ENCODE data around the gene MSI2.

DNA sequence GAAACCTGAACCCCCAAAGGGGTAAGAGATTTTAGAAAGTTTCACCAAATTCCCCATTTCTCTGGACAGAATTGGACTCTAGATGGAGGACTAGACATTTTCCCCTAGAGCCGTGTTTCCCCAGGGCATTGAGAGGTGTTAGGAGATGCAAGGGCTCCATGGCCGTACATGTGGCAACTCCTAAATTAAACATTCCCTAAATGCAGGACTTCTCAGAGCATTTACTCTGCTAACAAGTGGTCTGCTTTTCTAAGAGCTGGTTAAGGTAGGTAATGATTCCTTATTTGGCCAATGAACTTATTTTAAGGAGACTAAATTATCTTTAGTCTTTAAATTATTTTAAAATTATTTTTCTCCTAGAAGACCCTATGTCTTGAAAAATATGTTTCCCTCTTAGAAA lies 200.9 kb downstream of the MSI2 start:
- TF ChIP-seq, protein P1, sequence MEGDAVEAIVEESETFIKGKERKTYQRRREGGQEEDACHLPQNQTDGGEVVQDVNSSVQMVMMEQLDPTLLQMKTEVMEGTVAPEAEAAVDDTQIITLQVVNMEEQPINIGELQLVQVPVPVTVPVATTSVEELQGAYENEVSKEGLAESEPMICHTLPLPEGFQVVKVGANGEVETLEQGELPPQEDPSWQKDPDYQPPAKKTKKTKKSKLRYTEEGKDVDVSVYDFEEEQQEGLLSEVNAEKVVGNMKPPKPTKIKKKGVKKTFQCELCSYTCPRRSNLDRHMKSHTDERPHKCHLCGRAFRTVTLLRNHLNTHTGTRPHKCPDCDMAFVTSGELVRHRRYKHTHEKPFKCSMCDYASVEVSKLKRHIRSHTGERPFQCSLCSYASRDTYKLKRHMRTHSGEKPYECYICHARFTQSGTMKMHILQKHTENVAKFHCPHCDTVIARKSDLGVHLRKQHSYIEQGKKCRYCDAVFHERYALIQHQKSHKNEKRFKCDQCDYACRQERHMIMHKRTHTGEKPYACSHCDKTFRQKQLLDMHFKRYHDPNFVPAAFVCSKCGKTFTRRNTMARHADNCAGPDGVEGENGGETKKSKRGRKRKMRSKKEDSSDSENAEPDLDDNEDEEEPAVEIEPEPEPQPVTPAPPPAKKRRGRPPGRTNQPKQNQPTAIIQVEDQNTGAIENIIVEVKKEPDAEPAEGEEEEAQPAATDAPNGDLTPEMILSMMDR (IDR thresholded peaks at IDR 0.05; ENCODE audit: low read depth, low read length, poor library complexity, severe bottlenecking), result no peak
- TF ChIP-seq EZH2phosphoT487 (IDR thresholded peaks at IDR 0.05; ENCODE audit: borderline replicate concordance, low read length), result no peak

Measured in DOHH2 (cell line).